ENCODE measurements around the gene SLC48A1. TPM values are rescaled to one million over a fixed set of nuclear protein-coding genes. Genes with fewer than 3 reads are reported as not detected.

The SLC48A1 gene
- total RNA-seq, 1 donor from 2014 or later, result 11.5 TPM

- no peak for DNase-seq (ENCODE audit: low spot score)
- Mint-ChIP-seq H3K4me3 (ENCODE audit: unreplicated experiment) (no peak overlapping the region), H3K36me3 (ENCODE audit: low read depth) (no peaks in the 10 kb centered on the region), H3K9me3 (ENCODE audit: low read depth) (no peaks in the 10 kb centered on the region), H3K4me1 (ENCODE audit: low read depth) (peaks cover 22% of the 10 kb centered on the region), H3K27me3 (ENCODE audit: low read depth) (peaks cover 9% of the 10 kb centered on the region), H3K27ac (ENCODE audit: unreplicated experiment) (no peak overlapping the region)
- no peak for TF ChIP-seq CTCF (IDR thresholded peaks at IDR 0.05)
Observed at GRCh38 chr12:47751561-47751960, 21.5 kb upstream of the SLC48A1 start.

- Mint-ChIP-seq H3K27ac (ENCODE audit: unreplicated experiment) (no peak overlapping the region), H3K9me3 (ENCODE audit: low read depth) (no peaks in the 10 kb centered on the region), H3K4me3 (ENCODE audit: unreplicated experiment) (no peak overlapping the region), H3K27me3 (ENCODE audit: low read depth) (peaks cover 7% of the 10 kb centered on the region), H3K36me3 (ENCODE audit: low read depth) (no peaks in the 10 kb centered on the region), H3K4me1 (ENCODE audit: low read depth) (peaks cover 22% of the 10 kb centered on the region)
- no peak for TF ChIP-seq CTCF (IDR thresholded peaks at IDR 0.05)
- no peak for DNase-seq (ENCODE audit: low spot score)
Observed at GRCh38 chr12:47752121-47752520, 20.9 kb upstream of the SLC48A1 start.

GRCh38 chr12:47752552-47752951, 20.5 kb upstream of the SLC48A1 start:
- Mint-ChIP-seq H3K9me3 (ENCODE audit: low read depth) (no peaks in the 10 kb centered on the region), H3K4me1 (ENCODE audit: low read depth) (peaks cover 22% of the 10 kb centered on the region), H3K4me3 (ENCODE audit: unreplicated experiment) (no peak overlapping the region), H3K36me3 (ENCODE audit: low read depth) (no peaks in the 10 kb centered on the region), H3K27me3 (ENCODE audit: low read depth) (peaks cover 7% of the 10 kb centered on the region), H3K27ac (ENCODE audit: unreplicated experiment) (no peak overlapping the region)
- TF ChIP-seq CTCF (IDR thresholded peaks at IDR 0.05), result no peak
- DNase-seq (ENCODE audit: low spot score), result no peak

- Mint-ChIP-seq H3K27me3 (ENCODE audit: low read depth) (peaks cover 7% of the 10 kb centered on the region), H3K9me3 (ENCODE audit: low read depth) (no peaks in the 10 kb centered on the region), H3K27ac (ENCODE audit: unreplicated experiment) (peak overlapping the region; percentile 12), H3K4me1 (ENCODE audit: low read depth) (peaks cover 25% of the 10 kb centered on the region), H3K36me3 (ENCODE audit: low read depth) (no peaks in the 10 kb centered on the region), H3K4me3 (ENCODE audit: unreplicated experiment) (no peak overlapping the region)
- no peak for TF ChIP-seq CTCF (IDR thresholded peaks at IDR 0.05)
- DNase-seq (ENCODE audit: low spot score), result no peak
Observed at GRCh38 chr12:47753021-47754001, 19.7 kb upstream of the SLC48A1 start.

GRCh38 chr12:47754126-47754525, 18.9 kb upstream of the SLC48A1 start:
- H3K27ac Mint-ChIP-seq (ENCODE audit: unreplicated experiment), result no peak overlapping the region
- H3K4me1 Mint-ChIP-seq (ENCODE audit: low read depth), result peaks cover 30% of the 10 kb centered on the region
- H3K9me3 Mint-ChIP-seq (ENCODE audit: low read depth), result no peaks in the 10 kb centered on the region
- no peak overlapping the region for H3K4me3 Mint-ChIP-seq (ENCODE audit: unreplicated experiment)
- no peak for TF ChIP-seq CTCF (IDR thresholded peaks at IDR 0.05)
- no peak for DNase-seq (ENCODE audit: low spot score)
- peaks cover 3% of the 10 kb centered on the region for H3K27me3 Mint-ChIP-seq (ENCODE audit: low read depth)
- H3K36me3 Mint-ChIP-seq (ENCODE audit: low read depth), result no peaks in the 10 kb centered on the region
